Mucosa of descending colon (tissue), 3 donors: ENCODE results near the gene ACE2. TPM values are rescaled to one million over a fixed set of nuclear protein-coding genes. Genes with fewer than 3 reads are reported as not detected.
"Not testable (repeated sequence)": the region's sequence is repeated elsewhere in the genome, so short reads cannot be mapped to it uniquely, and the experiment has no call there.

Experiments used
- ATAC-seq: fragments of 200-7000 bp; cut with Tn5 transposase; one replicate; pipeline ENCODE4 v1.9.1; 2020; ENCODE audit warnings: mild to moderate bottlenecking, moderate library complexity
- DNase-seq, 3 donors: peaks; one replicate each; pipeline ENCODE4 v3.0.0-alpha.2; 2020
- H3K36me3 ChIP-seq: fragments of 200-600 bp; one replicate; pipeline ENCODE4 v1.8.0; 2021; ENCODE audit warnings: low read depth, mild to moderate bottlenecking
- H3K4me1 ChIP-seq: fragments of 200-600 bp; one replicate; pipeline ENCODE4 v1.8.0; 2021; ENCODE audit warnings: low read depth, mild to moderate bottlenecking
- H3K4me3 ChIP-seq: fragments of 200-600 bp; one replicate; pipeline ENCODE4 v1.8.0; 2021; ENCODE audit warnings: mild to moderate bottlenecking
- H3K9me3 ChIP-seq: fragments of 200-600 bp; one replicate; pipeline ENCODE4 v1.8.0; 2021; ENCODE audit warnings: mild to moderate bottlenecking
- CTCF ChIP-seq: fragments of 200-600 bp; IDR thresholded peaks from one replicate; pipeline ENCODE4 v1.8.0; 2022; ENCODE audit warnings: antibody characterized with exemption, mild to moderate bottlenecking
- intact Hi-C, 2 donors: fragments of 100-400 bp; cut with DNase I in 1 of 2; cut with micrococcal nuclease in 1 of 2; formaldehyde crosslinking; loops; one replicate each; pipeline versions ENCODE4 v1.11.0 to v1.11.1; 2022; cut with DNase I, micrococcal nuclease
- long read RNA-seq, 2 donors: library from polyadenylated mRNA; unstranded; transcript quantifications; one replicate each; pipeline ENCODE4 v2.0.0, GENCODE V29; 2019 to 2021
- total RNA-seq, 3 donors: library from RNA; stranded (reverse); fragmentation: NEBNext Ultra II Directional in 2 of 3; extraction: Animal tissue kit (Norgen Biotek cat#: 25700) in 2 of 3; gene quantifications; one replicate each; pipeline versions ENCODE4 v1.2.1 to v1.2.4, GENCODE V29; 2021 to 2023
- donor health status: DM: no; HTN: no; CAD: no; lungs with moderate emphysema.
- donor health status: DM: no; HTN: no; CAD: no.
- donor health status: DM: no; HTN: yes; CAD: no.

Gene ACE2
- 10 to 100 TPM; 23.1 to 40.8 (median 23.2) TPM for total RNA-seq
- long read RNA-seq, donor 1, transcript ACE2-201 (18 exons, 3,393 nt), result major isoform, 25 of 34 reads
- long read RNA-seq, donor 1, partial matches to known transcripts, result 4 of 34 reads
- long read RNA-seq, donor 1, other reads (novel, unspliced or antisense), result 5 of 34 reads
- long read RNA-seq, donor 2, transcript ACE2-201 (18 exons, 3,393 nt), result major isoform, 5 of 16 reads
- long read RNA-seq, donor 2, partial matches to known transcripts, result 11 of 16 reads
- long read RNA-seq, donor 2, other reads (novel, unspliced or antisense), result 0 of 16 reads

GRCh38 chrX:15600745-15601144 is at the start of gene ACE2:
Gene ACE2 (minus strand): TSS chrX:15600960. CDS start chrX:15600911, 49 bp downstream.
- no peaks in the 10 kb centered on the region for H3K4me1 ChIP-seq
- ATAC-seq, result peak; percentile 69
- no peaks in the 10 kb centered on the region for H3K36me3 ChIP-seq
- H3K9me3 ChIP-seq, result no peaks in the 10 kb centered on the region
- no peak for TF ChIP-seq CTCF
- no peak within 1 kb of the TSS for H3K4me3 ChIP-seq
- DNase-seq, result peak in 1 of 3 donors; percentile 4
- intact Hi-C loops, result no loop called here

DNA sequence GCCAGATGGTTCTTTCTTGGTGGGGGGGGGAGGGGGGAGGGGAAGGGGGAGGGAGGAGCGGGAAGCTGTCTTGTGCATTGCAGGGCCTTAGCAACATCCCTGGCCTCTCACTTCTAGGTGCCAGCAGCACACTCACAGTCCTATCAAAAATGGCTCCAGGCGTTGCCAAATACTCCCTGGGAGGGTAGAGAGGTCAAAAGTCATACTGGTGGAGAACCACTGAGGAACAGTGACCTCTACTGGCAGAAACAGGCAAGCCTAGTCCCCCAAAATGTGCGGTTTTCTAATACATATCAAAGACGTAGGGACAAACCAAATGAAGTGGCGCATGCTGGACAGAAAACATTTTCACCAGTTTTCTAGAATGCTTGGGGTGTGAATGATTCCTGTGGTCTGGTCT is 46.8 kb upstream of the ACE2 start:
- peak; percentile 76 for ATAC-seq

GRCh38 chrX:15646543-15646942 is 45.8 kb upstream of the ACE2 start:
- intact Hi-C loops, result no loop called here
- H3K4me3 ChIP-seq, result no peak overlapping the region
- H3K36me3 ChIP-seq, result no peaks in the 10 kb centered on the region
- no peaks in the 10 kb centered on the region for H3K4me1 ChIP-seq
- TF ChIP-seq CTCF, result no peak
- no peaks in the 10 kb centered on the region for H3K9me3 ChIP-seq
- no peak for DNase-seq
- no peak for ATAC-seq

More for the DNA sequence above, 46.8 kb upstream of the ACE2 start:
- intact Hi-C loops, H3K9me3 ChIP-seq, H3K36me3 ChIP-seq, H3K4me1 ChIP-seq, DNase-seq, H3K4me3 ChIP-seq: not testable (repeated sequence)

DNA sequence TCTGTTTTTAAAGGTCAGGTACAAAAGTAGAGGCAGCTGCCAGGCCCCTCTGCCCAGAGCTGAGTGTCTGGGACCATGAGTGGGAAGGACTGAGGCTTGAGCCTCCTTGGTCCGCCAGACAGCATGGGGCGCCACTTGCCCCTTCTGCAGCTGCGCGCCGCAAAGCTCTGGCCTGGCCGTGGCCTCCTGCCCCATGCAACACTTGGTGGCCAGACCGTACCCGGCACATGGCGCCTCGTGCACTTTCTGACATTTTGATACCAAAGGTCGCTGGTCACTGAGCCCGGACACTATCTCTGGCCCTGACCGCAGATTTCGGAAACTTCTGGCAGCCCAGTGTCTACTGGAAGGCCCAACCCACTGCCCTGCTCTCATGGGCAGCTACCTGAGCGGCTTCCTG is 45.3 kb upstream of the ACE2 start:
- H3K9me3 ChIP-seq, result no peaks in the 10 kb centered on the region
- H3K36me3 ChIP-seq, result no peaks in the 10 kb centered on the region
- no peaks in the 10 kb centered on the region for H3K4me1 ChIP-seq
- intact Hi-C loops, result no loop called here
- H3K4me3 ChIP-seq, result no peak overlapping the region
- no peak for DNase-seq
- no peak for TF ChIP-seq CTCF
- ATAC-seq, result no peak

- TF ChIP-seq CTCF, result no peak
- no peak for ATAC-seq
- H3K4me1 ChIP-seq, result no peaks in the 10 kb centered on the region
- no peaks in the 10 kb centered on the region for H3K36me3 ChIP-seq
- intact Hi-C loops, result no loop called here
- DNase-seq, result no peak
- H3K4me3 ChIP-seq, result no peak overlapping the region
- no peaks in the 10 kb centered on the region for H3K9me3 ChIP-seq
Measured at GRCh38 chrX:15645266-15645665, 44.5 kb upstream of the ACE2 start.

DNA sequence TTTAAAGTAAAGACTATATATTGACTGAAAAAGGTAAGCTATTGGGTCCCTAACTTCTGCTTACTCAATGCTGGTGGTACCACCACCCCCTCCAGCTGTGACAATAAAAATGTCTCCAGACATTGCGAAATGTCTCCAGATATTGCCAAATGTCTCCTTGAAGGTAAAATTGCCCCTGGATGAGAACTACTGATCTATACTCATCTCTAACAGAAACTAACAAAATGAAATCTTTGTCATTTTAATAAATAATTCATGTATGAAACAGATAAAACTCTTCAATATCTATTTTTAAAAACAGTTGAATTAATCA is 43.8 kb upstream of the ACE2 start:
- H3K4me3 ChIP-seq, result no peak overlapping the region
- no peak for DNase-seq
- no peaks in the 10 kb centered on the region for H3K4me1 ChIP-seq
- H3K9me3 ChIP-seq, result no peaks in the 10 kb centered on the region
- no peak for TF ChIP-seq CTCF
- intact Hi-C loops, result no loop called here
- no peaks in the 10 kb centered on the region for H3K36me3 ChIP-seq
- no peak for ATAC-seq
